Transverse colon (tissue), 4 donors: ENCODE results near the gene BACH2. TPM values are rescaled to one million over a fixed set of nuclear protein-coding genes. Genes with fewer than 3 reads are reported as not detected.

Source experiments
- DNase-seq: peaks from one replicate; pipeline ENCODE4 v3.0.0-alpha.2; 2019
- H3K27ac ChIP-seq, 4 donors: fragments of 200-600 bp; sonication (generic); 2 replicates each; pipeline ENCODE4 v1.5.1; 2016 to 2018; ENCODE audit warnings: inconsistent platforms in 4 of 4
- H3K27me3 ChIP-seq: fragments of 200-600 bp; sonication (generic); 2 replicates; pipeline ENCODE4 v1.5.1; 2017; ENCODE audit warnings: inconsistent platforms
- H3K36me3 ChIP-seq, 4 donors: fragments of 200-600 bp; sonication (generic); 2 replicates each; pipeline ENCODE4 v1.5.1; 2017 to 2019; ENCODE audit warnings: inconsistent platforms in 4 of 4
- H3K4me1 ChIP-seq, 4 donors: fragments of 200-600 bp; sonication (generic); 2 replicates each; pipeline ENCODE4 v1.5.1; 2017 to 2020; ENCODE audit warnings: inconsistent platforms in 4 of 4
- H3K4me3 ChIP-seq, 4 donors: fragments of 200-600 bp; sonication (generic); 1 replicate in 1 of 4; 2 replicates in 3 of 4; pipeline versions ENCODE4 v1.5.1 to v1.6.1; 2017 to 2019; ENCODE audit warnings: inconsistent platforms in 4 of 4
- H3K9me3 ChIP-seq, 2 donors: fragments of 200-600 bp; sonication (generic); 2 replicates each; pipeline ENCODE4 v1.5.1; 2017 to 2019; ENCODE audit warnings: inconsistent platforms in 2 of 2
- EP300 ChIP-seq: sonication (generic); formaldehyde crosslinking; IDR thresholded peaks from one replicate; pipeline ENCODE4 v1.6.1; 2017; ENCODE audit warnings: antibody characterized with exemption, low read depth
- POLR2A ChIP-seq: fragments of 450-650 bp; IDR thresholded peaks from one replicate; pipeline ENCODE4 v1.6.1; 2016; ENCODE audit warnings: antibody characterized with exemption, mild to moderate bottlenecking, moderate library complexity
- POLR2AphosphoS5 ChIP-seq, 3 donors: sonication (generic); formaldehyde crosslinking; IDR thresholded peaks; one replicate each; pipeline ENCODE4 v1.6.1; 2016; ENCODE audit warnings: antibody characterized with exemption in 3 of 3
- WGBS, 2 donors: methylation state at CpG; one replicate each; pipeline ENCODE4 v1.1.5; 2018; ENCODE audit warnings: low coverage in 1 of 2; 5-methylcytosine and 5-hydroxymethylcytosine counted together
- in situ Hi-C, 4 donors: fragments of 200-750 bp; cut with MboI; loops; one replicate each; pipeline versions ENCODE4 v1.15.0 to v1.15.1; 2017; ENCODE audit warnings: low sequenced_read_pairs in 3 of 4, low pct_ligation_motif_present in 1 of 4, low pct_unique_long_range_greater_than_20kb in 1 of 4
- intact Hi-C: fragments of 100-400 bp; cut with DNase I; formaldehyde crosslinking; loops from one replicate; pipeline ENCODE4 v1.15.1; 2023; ENCODE audit warnings: low total_unique reads
- total RNA-seq, 4 donors: library from RNA; depleted of rRNA; stranded (reverse); fragments of >200 nt; gene quantifications; one replicate each; pipeline ENCODE4 v1.1.0, GENCODE V29; 2016
- TF ChIP-seq, protein P1 (sequence below), 5 experiments: fragments of 200-600 bp in 3 of 5; fragments of 450-650 bp in 2 of 5; sonication (generic) in 3 of 5; IDR thresholded peaks; 1 replicate in 2 of 5; 2 replicates in 3 of 5; pipeline ENCODE4 v1.5.1; 2016 to 2017; ENCODE audit warnings: antibody characterized with exemption in 5 of 5, inconsistent platforms in 3 of 5, mild to moderate bottlenecking in 2 of 5, moderate library complexity in 1 of 5

The BACH2 gene
- total RNA-seq, 4 donors from 2014 or later = 0.20 to 7.5 (median 2.4) TPM

DNA sequence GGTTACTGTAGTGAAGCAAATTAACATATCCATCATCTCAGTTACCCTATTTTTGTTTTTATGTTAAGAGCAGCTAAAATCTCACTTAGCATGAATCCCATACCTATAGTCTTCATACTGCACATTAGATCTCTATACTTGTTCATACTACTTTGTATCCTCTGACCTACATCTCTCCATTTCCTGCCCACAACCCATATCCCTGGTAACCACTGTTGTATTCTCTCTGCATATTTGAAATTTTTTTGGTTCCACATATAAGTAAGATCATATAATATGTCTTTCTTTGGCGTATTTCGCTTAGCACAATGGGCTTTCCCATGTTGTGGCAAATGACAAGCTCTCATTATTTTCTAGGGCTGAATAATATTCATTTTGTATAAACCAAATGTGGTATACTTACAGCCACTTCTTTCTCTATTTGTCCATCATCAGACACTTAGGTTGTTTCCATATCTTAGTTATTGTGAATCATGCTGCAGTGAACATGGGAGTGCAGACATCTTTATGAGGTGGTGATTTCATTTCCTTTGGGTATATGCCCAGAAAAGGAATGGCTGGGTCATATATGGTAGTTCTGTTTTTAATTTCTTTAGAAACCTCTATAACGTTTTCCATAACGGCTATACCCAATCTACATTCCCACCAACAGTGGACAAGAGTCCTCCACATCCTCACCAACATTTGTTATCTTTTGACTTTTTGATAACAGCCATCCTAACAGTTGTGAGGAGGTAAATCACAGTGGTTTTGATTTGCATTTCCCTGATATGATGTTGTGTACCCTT, 39.8 kb downstream of the BACH2 start:
- 60 to 69% methylated on average over 4 of the region's 4 CpGs for WGBS, 2 donors

DNA sequence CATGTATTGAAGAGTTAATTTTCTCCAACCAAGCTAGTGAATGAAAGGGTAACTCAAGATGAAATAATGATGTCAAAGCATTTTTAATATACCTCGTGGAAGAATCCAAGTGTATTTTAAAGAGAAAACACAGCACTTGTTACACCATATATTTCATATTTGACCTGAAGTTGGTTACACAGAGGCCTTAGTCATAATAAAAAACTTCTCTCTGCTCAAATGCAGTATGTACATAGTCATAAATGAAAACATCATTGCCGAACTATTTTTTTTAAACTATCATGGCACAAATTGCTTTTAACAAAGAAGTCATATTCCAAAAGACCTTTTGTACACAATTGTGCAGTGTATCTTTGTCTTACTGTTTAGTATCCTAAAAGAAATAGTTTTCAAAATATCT, 43.0 kb downstream of the BACH2 start:
- Histone ChIP-seq H3K4me1 (no peaks in the 10 kb centered on the region), H3K9me3 (no peaks in the 10 kb centered on the region), H3K27ac (no peak overlapping the region), H3K36me3 (no peaks in the 10 kb centered on the region), H3K4me3 (no peak overlapping the region), H3K27me3 (no peaks in the 10 kb centered on the region)
- in situ Hi-C loops = no loop called here
- intact Hi-C loops = no loop called here
- TF ChIP-seq, protein P1, sequence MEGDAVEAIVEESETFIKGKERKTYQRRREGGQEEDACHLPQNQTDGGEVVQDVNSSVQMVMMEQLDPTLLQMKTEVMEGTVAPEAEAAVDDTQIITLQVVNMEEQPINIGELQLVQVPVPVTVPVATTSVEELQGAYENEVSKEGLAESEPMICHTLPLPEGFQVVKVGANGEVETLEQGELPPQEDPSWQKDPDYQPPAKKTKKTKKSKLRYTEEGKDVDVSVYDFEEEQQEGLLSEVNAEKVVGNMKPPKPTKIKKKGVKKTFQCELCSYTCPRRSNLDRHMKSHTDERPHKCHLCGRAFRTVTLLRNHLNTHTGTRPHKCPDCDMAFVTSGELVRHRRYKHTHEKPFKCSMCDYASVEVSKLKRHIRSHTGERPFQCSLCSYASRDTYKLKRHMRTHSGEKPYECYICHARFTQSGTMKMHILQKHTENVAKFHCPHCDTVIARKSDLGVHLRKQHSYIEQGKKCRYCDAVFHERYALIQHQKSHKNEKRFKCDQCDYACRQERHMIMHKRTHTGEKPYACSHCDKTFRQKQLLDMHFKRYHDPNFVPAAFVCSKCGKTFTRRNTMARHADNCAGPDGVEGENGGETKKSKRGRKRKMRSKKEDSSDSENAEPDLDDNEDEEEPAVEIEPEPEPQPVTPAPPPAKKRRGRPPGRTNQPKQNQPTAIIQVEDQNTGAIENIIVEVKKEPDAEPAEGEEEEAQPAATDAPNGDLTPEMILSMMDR (IDR thresholded peaks at IDR 0.05) = no peak
- TF ChIP-seq EP300 = no peak
- TF ChIP-seq POLR2AphosphoS5 (IDR thresholded peaks at IDR 0.05) = no peak
- TF ChIP-seq POLR2A = no peak
- WGBS, 2 donors = 50 to 59% methylated on average over 2 of the region's 2 CpGs
- no peak for DNase-seq

More for the DNA sequence above, 39.8 kb downstream of the BACH2 start:
- H3K4me1 ChIP-seq = no peaks in the 10 kb centered on the region
- no peaks in the 10 kb centered on the region for H3K36me3 ChIP-seq
- H3K9me3 ChIP-seq = no peaks in the 10 kb centered on the region
- no peak overlapping the region for H3K4me3 ChIP-seq
- intact Hi-C loops = no loop called here
- H3K27ac ChIP-seq = no peak overlapping the region
- H3K27me3 ChIP-seq = no peaks in the 10 kb centered on the region
- TF ChIP-seq POLR2AphosphoS5 (IDR thresholded peaks at IDR 0.05) (no peak), POLR2A (no peak), EP300 (no peak)
- TF ChIP-seq, protein P1 (IDR thresholded peaks at IDR 0.05) = no peak
- in situ Hi-C loops = no loop called here
- DNase-seq = no peak

DNA sequence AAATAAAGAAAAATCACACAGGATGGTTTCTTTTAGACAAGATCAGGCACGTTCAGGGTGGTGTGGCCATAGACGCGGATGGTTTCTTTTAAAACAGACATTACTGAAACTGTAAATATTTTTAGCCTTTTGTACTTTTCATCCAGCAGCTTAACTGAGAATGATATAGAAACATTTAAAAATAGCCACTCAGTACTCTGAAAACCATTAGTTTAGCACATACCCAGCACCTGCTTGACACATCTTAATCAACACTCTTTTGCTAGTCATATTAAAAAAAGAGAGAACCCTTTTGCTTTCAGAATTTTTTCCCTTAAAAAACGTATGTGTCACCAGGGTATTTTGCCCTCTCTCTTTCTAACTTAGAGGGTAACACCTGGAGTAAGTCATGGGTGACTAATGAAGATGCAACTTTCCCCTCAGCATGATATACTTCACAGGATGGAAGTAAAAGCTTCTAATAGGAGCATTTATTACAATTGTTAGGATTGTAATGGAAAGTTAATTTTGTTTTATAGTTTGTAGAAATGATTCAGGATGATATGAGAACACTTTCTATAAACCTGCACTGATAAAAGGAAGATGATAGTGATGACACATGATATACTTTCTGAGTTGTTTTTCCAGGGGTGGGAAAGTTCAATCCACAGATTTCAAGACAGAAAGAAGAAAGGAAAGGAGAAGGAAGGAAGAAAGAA, 45.2 kb downstream of the BACH2 start:
- WGBS, 2 donors = 63 to 78% methylated on average over 4 of the region's 4 CpGs

DNA sequence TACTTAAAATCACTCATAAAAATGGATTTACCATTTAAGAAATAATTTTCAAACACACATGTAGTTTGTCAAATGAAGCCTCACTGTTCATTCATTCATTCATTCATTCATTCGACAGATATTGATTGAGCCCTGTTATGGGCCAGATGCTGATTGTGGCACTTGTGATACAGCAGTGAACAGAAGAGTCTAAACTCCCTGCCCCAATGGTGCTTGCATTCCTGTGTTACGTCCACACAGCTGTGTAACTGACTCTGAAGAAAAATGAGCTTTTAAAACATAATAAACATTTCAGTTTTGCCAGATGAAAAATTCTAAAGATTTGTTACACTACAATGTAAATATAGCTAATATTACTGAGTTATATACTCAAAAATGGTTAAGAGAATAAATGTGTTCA, 46.2 kb downstream of the BACH2 start:
- no peaks in the 10 kb centered on the region for H3K27me3 ChIP-seq
- 90 to 92% methylated on average over 2 of the region's 2 CpGs for WGBS, 2 donors
- TF ChIP-seq POLR2A = no peak
- TF ChIP-seq, protein P1 (IDR thresholded peaks at IDR 0.05) = no peak
- no peak for TF ChIP-seq POLR2AphosphoS5 (IDR thresholded peaks at IDR 0.05)
- TF ChIP-seq EP300 = no peak
- no peaks in the 10 kb centered on the region for H3K4me1 ChIP-seq
- H3K27ac ChIP-seq = no peak overlapping the region
- no peak overlapping the region for H3K4me3 ChIP-seq
- in situ Hi-C loops (no loop called here), intact Hi-C loops (no loop called here)
- no peak for DNase-seq
- H3K36me3 ChIP-seq = no peaks in the 10 kb centered on the region
- H3K9me3 ChIP-seq = no peaks in the 10 kb centered on the region

More for the DNA sequence above, 45.2 kb downstream of the BACH2 start:
- no peak for TF ChIP-seq POLR2A
- TF ChIP-seq EP300 = no peak
- no peak overlapping the region for H3K27ac ChIP-seq
- no peaks in the 10 kb centered on the region for H3K9me3 ChIP-seq
- in situ Hi-C loops = no loop called here
- H3K36me3 ChIP-seq = no peaks in the 10 kb centered on the region
- no peaks in the 10 kb centered on the region for H3K4me1 ChIP-seq
- H3K4me3 ChIP-seq = no peak overlapping the region
- intact Hi-C loops = no loop called here
- no peaks in the 10 kb centered on the region for H3K27me3 ChIP-seq
- no peak for DNase-seq
